HuH-7 (cell line): ENCODE measurements around the gene CREBBP.

Experiments
- DNase-seq: peaks from one replicate; pipeline ENCODE4 v3.0.0; 2011; ENCODE audit warnings: low spot score

Gene CREBBP

GRCh38 chr16:3797904-3798811, 82.4 kb downstream of the CREBBP start:
- DNase-seq: no peak

DNA sequence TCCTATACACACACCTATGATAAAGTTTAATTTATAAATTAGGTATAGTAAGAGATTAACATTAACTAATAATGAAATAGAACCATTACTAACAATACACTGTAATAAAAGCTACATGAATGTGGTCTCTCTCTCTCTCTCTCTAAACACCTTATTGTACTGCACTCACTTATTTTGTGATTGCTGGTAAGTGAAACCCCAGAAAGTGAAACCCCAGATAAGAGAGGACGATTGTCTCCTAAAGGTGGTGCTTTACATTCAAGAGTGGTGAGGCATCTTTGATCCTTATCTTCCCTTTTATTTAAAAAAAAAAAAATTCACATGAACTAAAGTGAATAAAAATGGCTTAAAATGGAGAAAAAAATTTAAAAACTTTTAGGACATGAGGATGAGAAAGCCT, 83.0 kb downstream of the CREBBP start:
- DNase-seq: no peak

GRCh38 chr16:3793161-3793576, 87.3 kb downstream of the CREBBP start:
- DNase-seq: no peak

- DNase-seq: no peak
Observed at GRCh38 chr16:3792472-3793012, 88.0 kb downstream of the CREBBP start.

DNA sequence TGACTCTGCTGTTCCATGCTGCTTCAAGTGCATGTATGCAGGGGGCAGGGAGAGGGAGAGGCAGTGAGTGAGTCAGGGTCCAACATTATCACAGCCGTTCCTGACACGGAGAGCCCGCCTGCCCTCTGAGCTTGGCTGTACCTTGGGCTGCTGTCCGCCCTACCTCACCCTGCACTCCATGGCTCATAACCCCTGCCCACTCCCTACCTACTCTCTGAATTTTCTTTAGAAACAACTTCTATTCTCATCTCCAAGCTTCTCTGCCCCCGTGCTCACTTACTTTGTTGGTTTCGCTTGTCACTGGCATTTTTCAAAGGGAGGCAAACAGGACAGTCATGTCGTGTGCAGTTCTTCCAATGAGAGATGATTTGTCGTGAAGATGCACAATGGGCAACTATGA, 88.8 kb downstream of the CREBBP start:
- no peak for DNase-seq

- DNase-seq: no peak
Observed at GRCh38 chr16:3789375-3790099, 91.0 kb downstream of the CREBBP start.

DNA sequence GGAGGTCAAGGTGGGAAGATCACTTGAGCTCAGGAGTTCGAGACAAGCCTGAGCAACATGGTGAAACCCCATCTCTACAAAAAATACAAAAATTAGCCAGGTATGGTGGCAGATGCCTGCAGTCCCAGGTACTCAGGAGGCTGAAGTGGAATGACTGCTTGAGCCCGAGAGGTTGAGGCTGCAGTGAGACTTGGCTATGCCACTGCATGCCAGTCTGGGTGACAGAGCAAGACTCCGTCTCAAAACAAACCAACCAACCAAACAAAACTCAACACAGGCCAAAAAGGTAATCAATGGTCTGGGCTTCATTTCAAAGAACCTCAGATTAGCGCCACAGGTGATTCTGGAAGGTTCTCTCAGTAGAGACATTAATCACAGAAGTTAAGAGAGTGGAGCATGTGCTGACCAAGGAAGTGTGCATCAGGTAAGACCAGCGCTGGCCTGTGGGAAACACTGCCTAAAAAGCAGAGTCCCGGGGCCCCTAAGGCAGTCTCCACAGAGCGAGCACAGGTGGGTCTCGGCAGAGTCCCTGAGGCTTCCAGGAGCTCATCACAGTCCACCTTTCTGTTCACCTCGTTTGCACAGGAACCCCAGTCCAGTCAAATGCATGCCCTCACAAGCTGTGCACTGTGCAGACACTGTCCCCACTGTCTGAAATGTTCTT, 91.7 kb downstream of the CREBBP start:
- DNase-seq: no peak

GRCh38 chr16:3787924-3788661, 92.4 kb downstream of the CREBBP start:
- no peak for DNase-seq

- no peak for DNase-seq
Observed at GRCh38 chr16:3785413-3785812, 95.1 kb downstream of the CREBBP start.

DNA sequence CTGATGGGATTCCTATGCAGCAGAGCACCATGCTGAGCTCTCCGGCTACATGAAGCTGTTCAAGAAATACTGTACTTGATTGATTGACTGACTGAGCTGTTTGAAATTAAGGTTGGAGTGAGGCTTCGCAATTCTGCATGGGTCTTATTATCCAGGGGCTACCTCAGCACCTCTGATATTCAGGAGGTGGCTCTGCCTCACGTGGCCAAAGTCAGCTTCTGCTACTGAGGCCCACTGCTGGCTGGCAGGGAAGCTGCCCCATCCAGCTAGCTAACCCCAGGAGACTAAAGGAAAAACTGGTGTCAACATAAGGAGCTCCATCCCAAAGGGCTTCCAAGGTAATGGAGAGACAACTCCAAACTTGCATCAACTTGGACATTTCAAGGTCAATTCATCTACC, 97.0 kb downstream of the CREBBP start:
- no peak for DNase-seq

DNA sequence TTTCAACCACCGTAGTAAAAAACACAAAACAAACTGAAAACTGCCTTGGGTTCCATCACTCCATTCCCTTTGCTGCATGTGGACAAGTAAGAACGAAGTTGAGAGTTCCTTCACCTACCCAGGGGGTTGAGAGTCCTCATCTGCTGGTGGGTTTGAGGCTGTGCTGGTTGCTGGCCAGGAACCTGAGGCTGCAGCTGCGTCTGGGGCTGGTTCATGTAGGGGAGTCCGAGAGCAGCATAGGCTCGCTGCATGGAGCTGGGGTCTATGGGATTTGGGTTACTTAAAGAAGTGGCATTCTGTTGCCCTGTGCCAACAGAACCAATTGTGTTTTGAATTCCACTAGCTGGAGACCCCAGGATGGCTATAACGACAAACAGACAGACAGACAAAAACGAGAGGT, 97.9 kb downstream of the CREBBP start:
- no peak for DNase-seq

GRCh38 chr16:3781421-3781820, 99.1 kb downstream of the CREBBP start:
- no peak for DNase-seq

DNA sequence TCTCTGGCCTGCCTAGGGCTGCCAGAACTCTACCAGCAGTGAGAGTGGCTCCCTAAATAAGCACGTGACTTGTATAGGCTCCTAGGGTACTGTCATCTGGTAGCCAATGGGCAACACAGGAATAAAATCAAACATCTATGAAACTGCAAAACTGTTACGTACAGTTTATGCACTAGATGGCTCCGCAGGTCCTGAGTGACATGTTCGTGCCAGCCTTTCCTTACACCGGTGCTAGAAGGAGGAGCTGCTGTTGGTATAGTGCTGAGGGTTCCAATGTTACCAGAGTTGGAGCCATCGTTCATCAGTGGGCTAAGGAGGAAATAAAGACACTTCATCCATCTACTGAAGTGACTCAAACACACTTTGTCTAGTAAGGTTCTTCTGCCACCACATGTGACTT, 99.9 kb downstream of the CREBBP start:
- no peak for DNase-seq

GRCh38 chr16:3776316-3776715, 104.2 kb downstream of the CREBBP start:
- DNase-seq: no peak

GRCh38 chr16:3774819-3775218, 105.7 kb downstream of the CREBBP start:
- no peak for DNase-seq

- no peak for DNase-seq
Observed at GRCh38 chr16:3774156-3774767, 106.3 kb downstream of the CREBBP start.

DNA sequence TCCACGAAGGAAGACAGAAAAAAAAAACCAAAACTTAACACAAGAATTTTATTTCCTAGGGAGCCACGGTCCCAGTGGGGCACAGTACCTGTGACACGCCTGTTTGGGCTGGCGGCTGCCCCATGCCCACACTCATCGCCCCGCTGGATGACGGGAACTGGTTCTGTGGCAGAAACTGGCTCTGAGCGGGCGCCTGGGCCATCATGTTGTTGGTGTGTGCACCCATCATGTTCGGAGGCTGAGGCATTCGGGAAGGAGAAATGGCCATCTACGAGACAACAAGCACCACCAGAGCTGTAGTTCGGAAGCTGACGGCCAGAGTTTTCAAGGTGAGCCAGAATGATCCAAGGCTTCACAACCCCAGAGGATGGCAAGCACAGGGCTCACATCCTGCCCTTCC, 106.8 kb downstream of the CREBBP start:
- no peak for DNase-seq

DNA sequence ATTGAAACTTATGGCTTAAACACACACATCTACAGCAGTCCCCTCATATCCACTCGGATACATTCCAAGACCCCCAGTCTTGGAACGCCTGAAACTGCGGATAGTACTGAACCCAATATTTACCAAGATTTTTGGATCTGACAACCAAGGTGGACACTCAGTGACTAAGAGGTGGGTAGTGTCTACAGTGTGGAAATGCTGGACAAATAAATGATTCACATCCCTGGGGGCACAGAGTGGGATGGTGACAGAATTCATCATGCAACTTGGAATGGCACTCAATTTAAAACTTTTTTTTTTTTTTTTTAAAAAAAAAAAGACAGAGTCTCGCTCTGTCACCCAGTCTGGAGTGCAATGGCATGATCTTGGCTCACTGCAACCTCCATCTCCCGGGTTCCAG, 109.0 kb downstream of the CREBBP start:
- no peak for DNase-seq

DNA sequence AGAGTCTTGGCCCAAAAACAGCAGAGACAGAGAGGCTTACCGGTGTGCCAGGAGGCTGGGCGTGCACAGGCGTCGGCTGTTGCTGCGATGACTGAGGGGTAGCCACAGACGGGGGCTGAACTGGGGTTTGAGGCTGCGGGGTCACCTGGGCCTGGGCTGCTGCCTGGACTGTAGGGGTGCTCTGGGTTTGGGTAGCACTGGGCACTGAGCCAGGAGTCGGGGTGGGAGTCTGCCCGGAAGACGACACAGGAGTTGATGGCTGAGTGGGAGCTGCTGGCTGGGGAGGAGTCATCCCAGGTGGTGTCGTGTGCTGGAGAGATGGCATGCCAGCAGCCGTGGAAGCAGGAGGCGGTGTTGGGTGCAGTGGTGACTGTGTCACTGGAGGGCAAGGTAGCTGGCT, 110.0 kb downstream of the CREBBP start:
- DNase-seq: no peak

DNA sequence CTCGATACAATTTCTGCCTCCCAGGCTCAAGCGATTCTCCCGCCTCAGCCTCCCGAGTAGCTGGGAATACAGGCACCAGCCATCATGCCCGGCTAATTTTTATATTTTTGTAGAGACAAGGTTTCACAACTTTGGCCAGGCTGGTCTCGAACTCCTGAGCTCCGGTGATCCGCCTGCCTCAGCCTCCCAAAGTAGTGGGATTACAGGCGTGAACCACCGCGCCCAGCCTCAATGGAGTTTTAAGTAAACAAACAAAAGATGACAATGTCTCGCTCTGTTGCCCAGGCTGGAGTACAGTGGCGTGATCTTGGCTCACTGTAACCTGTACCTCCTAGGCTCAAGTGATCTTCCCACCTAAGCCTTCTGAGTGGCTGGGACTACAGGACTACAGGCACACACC, 110.6 kb downstream of the CREBBP start:
- DNase-seq: no peak

DNA sequence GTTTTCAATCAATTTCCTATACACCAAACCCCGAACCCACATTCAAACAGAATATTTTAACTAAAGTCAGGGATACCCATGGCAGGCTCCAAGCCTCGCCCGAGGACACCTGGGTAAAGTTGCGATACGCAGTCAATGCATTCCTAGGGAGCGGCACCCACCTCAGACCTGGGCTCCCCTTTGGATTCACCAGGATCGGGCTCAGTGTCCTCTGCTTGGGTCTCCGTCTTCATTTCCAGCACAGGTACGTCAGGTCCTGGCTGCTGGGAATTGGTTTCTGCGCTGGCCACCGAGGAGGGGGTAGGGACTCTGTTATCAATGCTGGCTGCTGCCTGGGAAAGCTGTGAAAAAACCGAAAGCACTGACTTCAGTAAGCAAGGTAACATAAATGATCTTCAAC, 111.5 kb downstream of the CREBBP start:
- no peak for DNase-seq
